GM12872 (cell line): ENCODE results near the gene CLIC1.

Source experiments
- CTCF ChIP-seq: IDR thresholded peaks from 3 replicates; pipeline ENCODE4 v1.5.1; 2011; ENCODE audit warnings: low read depth, mild to moderate bottlenecking, low read length, moderate library complexity; ENCODE audit not compliant: insufficient read depth

Gene CLIC1

GRCh38 chr6:31728767-31729514 is 7.4 kb downstream of the CLIC1 start, which contains the start of gene DDAH2:
Gene DDAH2, minus strand, starts transcription at chr6:31729299. Its CDS starts 138 bp downstream, at chr6:31729161.
- peak; percentile 85 for TF ChIP-seq CTCF

GRCh38 chr6:31727717-31728671 is 8.3 kb downstream of the CLIC1 start:
- no peak for TF ChIP-seq CTCF

- no peak for TF ChIP-seq CTCF
These were observed 9.2 kb downstream of the CLIC1 start for GRCh38 chr6:31727034-31727716.

- TF ChIP-seq CTCF: no peak
These were observed 10.6 kb downstream of the CLIC1 start for GRCh38 chr6:31725502-31726350.

GRCh38 chr6:31723980-31724691 is 12.2 kb downstream of the CLIC1 start:
- TF ChIP-seq CTCF: no peak

- no peak for TF ChIP-seq CTCF
These were observed 12.9 kb downstream of the CLIC1 start, which contains the start of gene MPIG6B for GRCh38 chr6:31723245-31723979. Gene MPIG6B, plus strand, starts transcription at chr6:31723373. Its CDS starts 11 bp downstream, at chr6:31723384.
